Gastroesophageal sphincter (tissue), 4 donors: ENCODE measurements around the gene C2CD2. TPM values are rescaled to one million over a fixed set of nuclear protein-coding genes. Genes with fewer than 3 reads are reported as not detected.
"Not testable (repeated sequence)": the region's sequence is repeated elsewhere in the genome, so short reads cannot be mapped to it uniquely, and the experiment has no call there.

Source experiments
- ATAC-seq: fragments of 150-250 bp; one replicate; pipeline ENCODE4 v1.9.1; 2016; ENCODE audit warnings: mild to moderate bottlenecking, moderate library complexity
- H3K27ac ChIP-seq, 4 donors: fragments of 200-600 bp; sonication (generic) in 3 of 4; 1 replicate in 3 of 4; 2 replicates in 1 of 4; pipeline ENCODE4 v1.5.1; 2016 to 2019
- H3K27me3 ChIP-seq: fragments of 200-600 bp; sonication (generic); one replicate; pipeline ENCODE4 v1.5.1; 2019
- H3K36me3 ChIP-seq, 2 donors: fragments of 200-600 bp; sonication (generic); one replicate each; pipeline ENCODE4 v1.5.1; 2019; ENCODE audit warnings: control low read depth in 1 of 2
- H3K4me1 ChIP-seq, 3 donors: fragments of 200-600 bp; sonication (generic); 1 replicate in 2 of 3; 2 replicates in 1 of 3; pipeline ENCODE4 v1.5.1; 2016 to 2019; ENCODE audit warnings: control low read depth in 2 of 3
- H3K4me3 ChIP-seq, 2 donors: fragments of 200-600 bp; sonication (generic); one replicate each; pipeline ENCODE4 v1.5.1; 2019; ENCODE audit warnings: mild to moderate bottlenecking in 1 of 2, moderate library complexity in 1 of 2
- H3K9me3 ChIP-seq, 3 donors: fragments of 200-600 bp; sonication (generic); one replicate each; pipeline ENCODE4 v1.5.1; 2017 to 2019; ENCODE audit warnings: control low read depth in 2 of 3
- CTCF ChIP-seq, 4 experiments: fragments of 200-600 bp in 2 of 4; fragments of 450-650 bp in 2 of 4; sonication (generic) in 1 of 4; IDR thresholded peaks; one replicate each; pipeline ENCODE4 v1.5.1; 2017 to 2019; ENCODE audit warnings: antibody characterized with exemption in 4 of 4, mild to moderate bottlenecking in 2 of 4, moderate library complexity in 2 of 4
- EP300 ChIP-seq: sonication (generic); formaldehyde crosslinking; IDR thresholded peaks from one replicate; pipeline ENCODE4 v1.6.1; 2017; ENCODE audit warnings: antibody characterized with exemption, mild to moderate bottlenecking
- POLR2A ChIP-seq, 2 donors: fragments of 450-650 bp; IDR thresholded peaks; one replicate each; pipeline ENCODE4 v1.6.1; 2017; ENCODE audit warnings: antibody characterized with exemption in 2 of 2, mild to moderate bottlenecking in 2 of 2, moderate library complexity in 1 of 2
- POLR2AphosphoS5 ChIP-seq: sonication (generic); formaldehyde crosslinking; IDR thresholded peaks from one replicate; pipeline ENCODE4 v1.6.1; 2017; ENCODE audit warnings: antibody characterized with exemption
- WGBS, 2 donors: methylation state at CpG; one replicate each; pipeline ENCODE4 v1.1.5; 2018; ENCODE audit warnings: low coverage in 1 of 2; 5-methylcytosine and 5-hydroxymethylcytosine counted together
- total RNA-seq, 4 donors: library from RNA; depleted of rRNA; stranded (reverse); fragments of >200 nt; gene quantifications; one replicate each; pipeline ENCODE4 v1.1.0, GENCODE V29; 2016

The C2CD2 gene
- total RNA-seq, 4 donors from 2014 or later = 15.6 to 38.9 (median 18.7) TPM

GRCh38 chr21:41997657-41998056 is 43.8 kb upstream of the C2CD2 start:
- TF ChIP-seq POLR2AphosphoS5 = no peak
- TF ChIP-seq EP300 = no peak
- no peak for TF ChIP-seq POLR2A (IDR thresholded peaks at IDR 0.05)
- no peak for TF ChIP-seq CTCF (IDR thresholded peaks at IDR 0.05)
- H3K36me3 ChIP-seq = peaks cover 0 to 61% of the 10 kb centered on the region in 2 donors
- no peaks in the 10 kb centered on the region for H3K4me1 ChIP-seq
- H3K9me3 ChIP-seq = no peaks in the 10 kb centered on the region
- WGBS, 2 donors = 100% methylated on average over 1 of the region's 1 CpG; no CpG with 5 or more reads in 1 of the 2 donors
- H3K4me3 ChIP-seq = no peak overlapping the region
- no peak overlapping the region for H3K27ac ChIP-seq
- ATAC-seq = no peak
- no peaks in the 10 kb centered on the region for H3K27me3 ChIP-seq

GRCh38 chr21:41995577-41995976 is 41.8 kb upstream of the C2CD2 start:
- no peak overlapping the region for H3K4me3 ChIP-seq
- no peaks in the 10 kb centered on the region for H3K27me3 ChIP-seq
- H3K4me1 ChIP-seq = no peaks in the 10 kb centered on the region
- H3K27ac ChIP-seq = no peak overlapping the region
- 92 to 94% methylated on average over 2 of the region's 3 CpGs for WGBS, 2 donors
- no peak for TF ChIP-seq CTCF (IDR thresholded peaks at IDR 0.05)
- TF ChIP-seq POLR2A (IDR thresholded peaks at IDR 0.05) = no peak
- no peak for TF ChIP-seq POLR2AphosphoS5
- no peak for TF ChIP-seq EP300
- no peak for ATAC-seq
- no peaks in the 10 kb centered on the region for H3K9me3 ChIP-seq
- H3K36me3 ChIP-seq = peaks cover 0 to 60% of the 10 kb centered on the region in 2 donors

GRCh38 chr21:41994613-41995012 is 40.8 kb upstream of the C2CD2 start:
- not testable (repeated sequence) for H3K27me3 ChIP-seq, H3K4me1 ChIP-seq, H3K9me3 ChIP-seq, H3K27ac ChIP-seq, H3K4me3 ChIP-seq, ATAC-seq
- H3K36me3 ChIP-seq = peaks cover 0 to 56% of the 10 kb centered on the region in 2 donors
- 100% methylated on average over 1 to 2 of the region's 5 CpGs for WGBS, 2 donors

GRCh38 chr21:41993744-41994143 is 39.9 kb upstream of the C2CD2 start:
- peak; percentile 66 for ATAC-seq
- H3K4me3 ChIP-seq = no peak overlapping the region
- no peak overlapping the region for H3K27ac ChIP-seq
- H3K4me1 ChIP-seq = no peaks in the 10 kb centered on the region
- H3K36me3 ChIP-seq = peaks cover 0 to 58% of the 10 kb centered on the region in 2 donors
- 20 to 59% methylated on average over 6 of the region's 6 CpGs for WGBS, 2 donors
- TF ChIP-seq POLR2A (IDR thresholded peaks at IDR 0.05) = no peak
- TF ChIP-seq POLR2AphosphoS5 = peak; percentile 20
- no peaks in the 10 kb centered on the region for H3K9me3 ChIP-seq
- no peaks in the 10 kb centered on the region for H3K27me3 ChIP-seq

- H3K4me3 ChIP-seq = no peak overlapping the region
- H3K27ac ChIP-seq = no peak overlapping the region
- no peaks in the 10 kb centered on the region for H3K9me3 ChIP-seq
- TF ChIP-seq CTCF (IDR thresholded peaks at IDR 0.05) = no peak
- no peak for TF ChIP-seq EP300
- TF ChIP-seq POLR2AphosphoS5 = no peak
- no peak for TF ChIP-seq POLR2A (IDR thresholded peaks at IDR 0.05)
- no peak for ATAC-seq
- H3K27me3 ChIP-seq = no peaks in the 10 kb centered on the region
- 87 to 90% methylated on average over 2 to 7 of the region's 15 CpGs for WGBS, 2 donors
- H3K4me1 ChIP-seq = no peaks in the 10 kb centered on the region
- peaks cover 0 to 58% of the 10 kb centered on the region in 2 donors for H3K36me3 ChIP-seq
Measured at GRCh38 chr21:41992576-41992975, 38.8 kb upstream of the C2CD2 start.

- peaks cover 0 to 53% of the 10 kb centered on the region in 2 donors for H3K36me3 ChIP-seq
- no peak overlapping the region for H3K27ac ChIP-seq
- H3K9me3 ChIP-seq = no peaks in the 10 kb centered on the region
- WGBS, 2 donors = 89 to 98% methylated on average over 7 to 11 of the region's 16 CpGs
- ATAC-seq = no peak
- H3K27me3 ChIP-seq = no peaks in the 10 kb centered on the region
- no peaks in the 10 kb centered on the region for H3K4me1 ChIP-seq
- H3K4me3 ChIP-seq = no peak overlapping the region
- TF ChIP-seq EP300 (no peak), POLR2AphosphoS5 (no peak), POLR2A (IDR thresholded peaks at IDR 0.05) (no peak), CTCF (IDR thresholded peaks at IDR 0.05) (no peak)
Measured at GRCh38 chr21:41991659-41992058, 37.8 kb upstream of the C2CD2 start.
